Measurements from ENCODE around the gene IFIT1B. TPM values are rescaled to one million over a fixed set of nuclear protein-coding genes. Genes with fewer than 3 reads are reported as not detected.

The IFIT1B gene
- total RNA-seq, 1 donor from 2014 or later = not detected

DNA sequence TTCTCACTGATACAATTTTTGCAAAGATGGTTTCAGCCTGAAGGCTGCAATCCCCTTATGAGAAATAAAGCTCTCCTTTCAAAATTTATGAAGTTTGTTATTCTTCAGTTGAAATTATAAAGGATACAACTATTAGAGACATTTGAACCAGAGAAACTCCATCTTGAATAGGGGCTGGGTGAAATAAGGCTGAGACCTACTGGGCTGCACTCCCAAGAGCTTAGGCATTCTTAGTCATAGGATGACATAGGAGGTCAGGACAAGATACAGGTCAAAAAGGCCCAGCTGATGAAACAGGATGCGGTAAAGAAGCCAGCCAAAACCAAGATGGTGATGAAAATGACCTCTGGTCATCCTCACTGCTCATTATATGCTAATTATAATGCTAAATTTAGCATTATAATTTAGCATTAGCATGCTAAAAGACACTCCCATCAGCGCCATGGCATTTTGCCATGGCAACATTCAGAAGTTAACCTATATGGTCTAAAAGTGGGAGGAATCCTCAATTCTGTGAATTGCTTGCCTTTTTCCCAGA, 22.4 kb upstream of the IFIT1B start:
- no peak overlapping the region for H3K4me3 ChIP-seq
- no peak for DNase-seq (ENCODE audit: extremely low spot score in 2 of 2)
- H3K36me3 ChIP-seq = no peaks in the 10 kb centered on the region
- H3K27ac ChIP-seq = no peak overlapping the region
- no peaks in the 10 kb centered on the region for H3K27me3 ChIP-seq
- peaks cover 21% of the 10 kb centered on the region for H3K4me1 ChIP-seq
- TF ChIP-seq POLR2AphosphoS5 (IDR thresholded peaks at IDR 0.05; ENCODE audit: insufficient read depth in 1 of 2, low read depth in 1 of 2) (no peak), POLR2A (IDR thresholded peaks at IDR 0.05) (no peak)
- TF ChIP-seq, protein P1, sequence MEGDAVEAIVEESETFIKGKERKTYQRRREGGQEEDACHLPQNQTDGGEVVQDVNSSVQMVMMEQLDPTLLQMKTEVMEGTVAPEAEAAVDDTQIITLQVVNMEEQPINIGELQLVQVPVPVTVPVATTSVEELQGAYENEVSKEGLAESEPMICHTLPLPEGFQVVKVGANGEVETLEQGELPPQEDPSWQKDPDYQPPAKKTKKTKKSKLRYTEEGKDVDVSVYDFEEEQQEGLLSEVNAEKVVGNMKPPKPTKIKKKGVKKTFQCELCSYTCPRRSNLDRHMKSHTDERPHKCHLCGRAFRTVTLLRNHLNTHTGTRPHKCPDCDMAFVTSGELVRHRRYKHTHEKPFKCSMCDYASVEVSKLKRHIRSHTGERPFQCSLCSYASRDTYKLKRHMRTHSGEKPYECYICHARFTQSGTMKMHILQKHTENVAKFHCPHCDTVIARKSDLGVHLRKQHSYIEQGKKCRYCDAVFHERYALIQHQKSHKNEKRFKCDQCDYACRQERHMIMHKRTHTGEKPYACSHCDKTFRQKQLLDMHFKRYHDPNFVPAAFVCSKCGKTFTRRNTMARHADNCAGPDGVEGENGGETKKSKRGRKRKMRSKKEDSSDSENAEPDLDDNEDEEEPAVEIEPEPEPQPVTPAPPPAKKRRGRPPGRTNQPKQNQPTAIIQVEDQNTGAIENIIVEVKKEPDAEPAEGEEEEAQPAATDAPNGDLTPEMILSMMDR (IDR thresholded peaks at IDR 0.05) = no peak
- H3K9me3 ChIP-seq = no peaks in the 10 kb centered on the region
- intact Hi-C loops (cut with DNase I) = no loop called here

DNA sequence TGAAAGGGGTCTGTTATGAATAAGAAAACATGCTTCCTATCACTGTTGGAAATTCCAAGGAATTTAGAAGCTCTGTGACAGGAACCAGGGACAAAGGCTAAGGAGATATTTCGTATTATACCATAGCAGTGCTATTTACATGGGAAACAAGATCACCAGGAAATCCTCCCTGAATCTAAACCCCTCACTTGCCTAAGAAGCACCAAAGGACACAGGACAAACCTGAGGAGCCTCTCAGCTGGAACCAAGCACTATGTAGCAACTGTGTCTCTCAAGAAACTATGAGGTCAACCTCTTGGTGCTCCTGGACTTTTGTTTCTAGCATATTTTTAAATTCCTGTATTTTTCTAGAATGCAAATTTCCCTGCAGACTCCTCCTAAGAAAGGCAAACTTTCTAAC, 20.8 kb upstream of the IFIT1B start:
- no peaks in the 10 kb centered on the region for H3K9me3 ChIP-seq
- intact Hi-C loops (cut with DNase I) = no loop called here
- no peak for TF ChIP-seq POLR2A (IDR thresholded peaks at IDR 0.05)
- no peak for TF ChIP-seq POLR2AphosphoS5 (IDR thresholded peaks at IDR 0.05; ENCODE audit: insufficient read depth in 1 of 2, low read depth in 1 of 2)
- TF ChIP-seq, protein P1 (IDR thresholded peaks at IDR 0.05) = no peak

DNA sequence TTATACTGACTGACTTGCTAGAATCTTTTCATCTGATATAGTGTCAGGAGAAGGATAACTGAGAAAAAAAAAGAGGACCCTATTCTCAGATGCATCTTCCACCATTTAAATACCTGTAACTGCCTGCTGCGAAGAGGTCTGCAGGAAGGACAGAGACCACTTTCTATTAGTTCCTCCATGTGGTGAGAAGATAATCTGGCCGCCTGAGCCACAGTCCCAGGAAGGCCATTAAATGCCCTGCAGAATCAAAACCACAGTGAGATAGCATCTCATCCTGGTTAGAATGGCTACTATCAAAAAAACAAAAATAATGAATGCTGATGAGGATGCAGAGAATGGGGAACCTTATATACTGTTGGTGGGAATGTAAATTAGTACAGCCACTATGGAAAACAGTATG, 19.9 kb upstream of the IFIT1B start:
- Histone ChIP-seq H3K4me3 (no peak overlapping the region), H3K36me3 (no peaks in the 10 kb centered on the region), H3K4me1 (no peaks in the 10 kb centered on the region), H3K27me3 (no peaks in the 10 kb centered on the region), H3K9me3 (no peaks in the 10 kb centered on the region), H3K27ac (no peak overlapping the region)
- TF ChIP-seq, protein P1 (IDR thresholded peaks at IDR 0.05) = no peak
- TF ChIP-seq POLR2AphosphoS5 (IDR thresholded peaks at IDR 0.05; ENCODE audit: insufficient read depth in 1 of 2, low read depth in 1 of 2) (no peak), POLR2A (IDR thresholded peaks at IDR 0.05) (no peak)
- intact Hi-C loops (cut with DNase I) = no loop called here
- DNase-seq (ENCODE audit: extremely low spot score in 2 of 2) = no peak

More for the DNA sequence above, 20.8 kb upstream of the IFIT1B start:
- Histone ChIP-seq H3K27me3 (no peaks in the 10 kb centered on the region), H3K4me3 (no peak overlapping the region), H3K36me3 (no peaks in the 10 kb centered on the region), H3K27ac (no peak overlapping the region), H3K4me1 (peaks cover 5% of the 10 kb centered on the region)
- DNase-seq (ENCODE audit: extremely low spot score in 2 of 2) = no peak

DNA sequence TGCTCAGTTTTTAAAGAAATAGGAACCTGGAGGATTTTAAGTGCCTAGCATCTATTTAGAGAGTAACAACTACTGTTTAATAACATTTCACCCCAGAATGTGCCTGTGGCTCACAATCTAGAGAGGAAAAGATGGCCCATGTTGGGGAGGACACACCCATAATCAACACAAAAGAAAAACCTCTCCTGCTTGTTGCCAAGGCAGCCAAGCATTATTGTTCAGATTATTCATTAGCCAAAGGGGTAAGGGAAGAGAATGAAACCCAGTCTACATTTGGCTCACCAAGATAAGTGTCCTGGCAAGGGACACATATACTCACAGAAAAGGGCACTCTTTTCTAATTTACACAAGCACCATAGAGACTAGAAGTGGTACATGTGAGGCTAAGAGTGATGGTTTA, 17.7 kb upstream of the IFIT1B start:
- no peak for TF ChIP-seq POLR2A (IDR thresholded peaks at IDR 0.05)
- TF ChIP-seq POLR2AphosphoS5 (IDR thresholded peaks at IDR 0.05; ENCODE audit: insufficient read depth in 1 of 2, low read depth in 1 of 2) = no peak
- TF ChIP-seq, protein P1 (IDR thresholded peaks at IDR 0.05) = no peak
- intact Hi-C loops (cut with DNase I) = no loop called here
- no peaks in the 10 kb centered on the region for H3K27me3 ChIP-seq
- H3K27ac ChIP-seq = no peak overlapping the region
- peaks cover 4% of the 10 kb centered on the region for H3K4me1 ChIP-seq
- H3K4me3 ChIP-seq = no peak overlapping the region
- DNase-seq (ENCODE audit: extremely low spot score in 2 of 2) = no peak
- no peaks in the 10 kb centered on the region for H3K9me3 ChIP-seq
- H3K36me3 ChIP-seq = no peaks in the 10 kb centered on the region

DNA sequence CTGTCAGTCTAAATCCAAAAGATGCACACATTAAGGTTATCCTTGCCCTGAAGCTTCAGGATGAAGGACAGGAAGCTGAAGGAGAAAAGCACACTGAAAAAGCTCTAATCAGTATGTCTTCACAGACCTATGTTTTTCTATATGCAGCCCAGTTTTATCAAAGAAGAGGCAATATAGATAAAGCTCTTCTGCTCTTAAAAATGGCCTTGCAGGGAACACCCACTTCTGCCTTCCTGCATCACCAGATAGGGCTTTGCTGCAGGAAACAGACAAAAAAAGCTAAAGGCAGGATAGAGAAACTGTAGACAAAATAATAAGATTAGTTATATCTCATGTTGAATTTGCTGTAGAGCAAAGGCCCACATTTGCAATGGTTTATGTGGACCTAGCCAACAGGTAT, 14.9 kb upstream of the IFIT1B start:
- intact Hi-C loops (cut with DNase I) = no loop called here
- TF ChIP-seq POLR2AphosphoS5 (IDR thresholded peaks at IDR 0.05; ENCODE audit: insufficient read depth in 1 of 2, low read depth in 1 of 2) (no peak), POLR2A (IDR thresholded peaks at IDR 0.05) (no peak)
- TF ChIP-seq, protein P1 (IDR thresholded peaks at IDR 0.05) = no peak

More for the DNA sequence above, 14.9 kb upstream of the IFIT1B start:
- no peaks in the 10 kb centered on the region for H3K36me3 ChIP-seq
- peaks cover 4% of the 10 kb centered on the region for H3K4me1 ChIP-seq
- H3K27me3 ChIP-seq = no peaks in the 10 kb centered on the region
- no peak overlapping the region for H3K27ac ChIP-seq
- no peak overlapping the region for H3K4me3 ChIP-seq
- no peak for DNase-seq (ENCODE audit: extremely low spot score in 2 of 2)
- no peaks in the 10 kb centered on the region for H3K9me3 ChIP-seq

Data from vagina (tissue), 2 donors.